Esophagus muscularis mucosa (tissue), 4 donors: ENCODE measurements around the gene CHSY3. TPM values are rescaled to one million over a fixed set of nuclear protein-coding genes. Genes with fewer than 3 reads are reported as not detected.

ENCODE experiments used
- DNase-seq: peaks from one replicate; pipeline ENCODE4 v3.0.0-alpha.2; 2017; ENCODE audit errors: extremely low spot score
- H3K27ac ChIP-seq, 4 donors: fragments of 200-600 bp; sonication (generic); replicated peaks in 1 of 4; 1 replicate in 3 of 4; 2 replicates in 1 of 4; pipeline ENCODE4 v1.5.1; 2016 to 2019; ENCODE audit warnings: mild to moderate bottlenecking in 1 of 4
- H3K27me3 ChIP-seq, 4 donors: fragments of 200-600 bp; sonication (generic); one replicate each; pipeline versions ENCODE4 v1.5.1 to v1.6.0; 2016 to 2019
- H3K36me3 ChIP-seq, 4 donors: fragments of 200-600 bp; sonication (generic); one replicate each; pipeline ENCODE4 v1.5.1; 2016 to 2019
- H3K4me1 ChIP-seq, 4 donors: fragments of 200-600 bp; sonication (generic); one replicate each; pipeline ENCODE4 v1.5.1; 2016 to 2019
- H3K4me3 ChIP-seq, 4 donors: fragments of 200-600 bp; sonication (generic); 1 replicate in 2 of 4; 2 replicates in 2 of 4; pipeline ENCODE4 v1.5.1; 2016 to 2019; ENCODE audit warnings: mild to moderate bottlenecking in 4 of 4, moderate library complexity in 1 of 4
- H3K9me3 ChIP-seq, 4 donors: fragments of 200-600 bp; sonication (generic); 1 replicate in 3 of 4; 2 replicates in 1 of 4; pipeline ENCODE4 v1.5.1; 2016 to 2019
- EP300 ChIP-seq: sonication (generic); formaldehyde crosslinking; IDR thresholded peaks from one replicate; pipeline ENCODE4 v1.6.1; 2017; ENCODE audit warnings: antibody characterized with exemption
- POLR2A ChIP-seq: fragments of 450-650 bp; IDR thresholded peaks from one replicate; pipeline ENCODE4 v1.6.1; 2017; ENCODE audit warnings: antibody characterized with exemption, moderate library complexity, mild to moderate bottlenecking, low read depth
- POLR2AphosphoS5 ChIP-seq, 2 donors: sonication (generic); formaldehyde crosslinking; IDR thresholded peaks; one replicate each; pipeline ENCODE4 v1.6.1; 2017; ENCODE audit warnings: antibody characterized with exemption in 2 of 2
- WGBS: methylation state at CpG from one replicate; pipeline ENCODE4 v1.1.5; 2018; 5-methylcytosine and 5-hydroxymethylcytosine counted together
- intact Hi-C: fragments of 100-400 bp; cut with DNase I; formaldehyde crosslinking; loops from one replicate; pipeline ENCODE4 v1.15.1; 2023
- total RNA-seq, 4 donors: library from RNA; depleted of rRNA; stranded (reverse); fragments of >200 nt; gene quantifications; one replicate each; pipeline versions ENCODE4 v1.1.0 to v1.2.1, GENCODE V29; 2016
- TF ChIP-seq, protein P1 (sequence below), 3 experiments: fragments of 200-600 bp in 2 of 3; fragments of 450-650 bp in 1 of 3; sonication (generic) in 2 of 3; IDR thresholded peaks; one replicate each; pipeline ENCODE4 v1.5.1; 2017 to 2019; ENCODE audit warnings: antibody characterized with exemption in 3 of 3, mild to moderate bottlenecking in 2 of 3, moderate library complexity in 1 of 3

The CHSY3 gene
- total RNA-seq, 4 donors from 2014 or later, result 1.2 to 2.1 (median 1.7) TPM

DNA sequence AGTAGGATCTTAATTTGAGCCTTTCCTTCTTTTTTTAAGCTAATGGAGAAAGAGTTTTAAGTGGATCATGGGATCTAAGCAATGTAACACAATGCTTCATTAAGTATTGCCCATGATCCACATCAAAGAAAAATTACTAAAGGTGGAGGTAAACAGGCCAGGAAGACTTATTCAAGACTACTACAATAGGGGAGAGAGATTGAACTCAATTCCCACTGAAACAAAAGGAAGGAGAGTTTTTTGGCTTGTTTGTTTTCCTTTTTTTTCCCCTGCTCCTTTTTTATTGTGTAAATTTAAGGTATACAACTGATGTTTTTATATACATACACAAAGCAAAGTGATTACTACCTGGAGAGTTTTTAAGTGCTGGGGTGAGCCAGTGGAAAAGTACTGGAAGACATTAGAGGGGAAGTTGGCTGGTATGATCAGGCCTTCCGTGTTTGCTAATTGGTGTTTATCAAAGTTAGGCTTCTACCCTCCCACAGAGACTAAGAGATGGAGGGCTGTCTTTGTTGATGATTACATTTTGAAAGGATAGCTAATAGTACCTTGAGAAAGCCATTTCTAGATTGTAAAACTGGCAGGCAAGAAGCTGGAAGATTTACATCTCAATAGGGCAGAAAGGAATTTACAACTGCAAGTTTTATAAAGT lies 262.7 kb downstream of the CHSY3 start:
- TF ChIP-seq EP300, result no peak
- Histone ChIP-seq H3K36me3 (no peaks in the 10 kb centered on the region), H3K4me1 (no peaks in the 10 kb centered on the region), H3K9me3 (no peaks in the 10 kb centered on the region), H3K27me3 (no peaks in the 10 kb centered on the region), H3K27ac (no peak overlapping the region), H3K4me3 (no peak overlapping the region)
- WGBS, result 73% methylated on average over 1 of the region's 1 CpG
- intact Hi-C loops, result no loop called here
- no peak for DNase-seq

DNA sequence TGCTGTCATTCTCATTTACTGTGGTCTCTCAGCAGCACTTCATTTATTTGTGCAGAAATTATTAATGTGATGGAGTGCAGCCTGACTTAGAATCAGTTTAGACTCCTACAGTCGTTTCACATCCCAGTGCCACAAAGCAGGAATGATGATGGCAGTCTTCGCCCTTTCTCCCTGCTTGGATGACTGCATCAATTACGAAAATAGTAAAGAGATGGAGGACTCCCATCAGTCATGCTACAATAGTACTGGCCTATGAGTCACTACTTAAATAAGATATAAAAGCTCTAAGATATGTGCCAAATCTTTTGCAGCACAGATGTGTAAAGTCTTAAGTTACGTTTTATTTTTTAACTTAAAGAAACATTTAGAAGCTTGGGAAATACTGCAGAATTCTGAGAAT lies 263.9 kb downstream of the CHSY3 start:
- DNase-seq, result no peak
- intact Hi-C loops, result no loop called here
- no peaks in the 10 kb centered on the region for H3K36me3 ChIP-seq

DNA sequence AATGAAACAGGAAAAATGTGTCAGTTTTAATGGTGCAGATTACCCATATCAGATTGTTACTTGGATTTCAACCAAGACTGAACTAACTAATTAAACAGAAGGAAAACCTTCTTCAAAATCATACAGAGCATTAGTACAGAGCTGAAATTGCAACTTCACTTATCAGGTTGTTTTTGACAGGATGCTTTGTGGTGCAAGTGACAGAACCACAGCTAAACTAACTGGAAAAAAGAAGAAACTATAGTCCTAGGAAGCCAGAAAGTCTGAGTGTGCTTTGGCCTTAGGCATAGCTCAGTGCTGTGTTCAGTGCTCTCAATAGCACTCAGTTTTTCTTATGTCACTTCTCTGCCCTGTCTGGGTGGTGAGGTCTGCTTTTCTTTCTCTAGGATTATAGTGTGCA lies 267.4 kb downstream of the CHSY3 start:
- H3K9me3 ChIP-seq, result peaks cover 0 to 4% (median 0%) of the 10 kb centered on the region in 4 donors
- TF ChIP-seq POLR2AphosphoS5 (IDR thresholded peaks at IDR 0.05), result no peak
- TF ChIP-seq EP300, result no peak
- TF ChIP-seq POLR2A, result no peak
- TF ChIP-seq, protein P1, sequence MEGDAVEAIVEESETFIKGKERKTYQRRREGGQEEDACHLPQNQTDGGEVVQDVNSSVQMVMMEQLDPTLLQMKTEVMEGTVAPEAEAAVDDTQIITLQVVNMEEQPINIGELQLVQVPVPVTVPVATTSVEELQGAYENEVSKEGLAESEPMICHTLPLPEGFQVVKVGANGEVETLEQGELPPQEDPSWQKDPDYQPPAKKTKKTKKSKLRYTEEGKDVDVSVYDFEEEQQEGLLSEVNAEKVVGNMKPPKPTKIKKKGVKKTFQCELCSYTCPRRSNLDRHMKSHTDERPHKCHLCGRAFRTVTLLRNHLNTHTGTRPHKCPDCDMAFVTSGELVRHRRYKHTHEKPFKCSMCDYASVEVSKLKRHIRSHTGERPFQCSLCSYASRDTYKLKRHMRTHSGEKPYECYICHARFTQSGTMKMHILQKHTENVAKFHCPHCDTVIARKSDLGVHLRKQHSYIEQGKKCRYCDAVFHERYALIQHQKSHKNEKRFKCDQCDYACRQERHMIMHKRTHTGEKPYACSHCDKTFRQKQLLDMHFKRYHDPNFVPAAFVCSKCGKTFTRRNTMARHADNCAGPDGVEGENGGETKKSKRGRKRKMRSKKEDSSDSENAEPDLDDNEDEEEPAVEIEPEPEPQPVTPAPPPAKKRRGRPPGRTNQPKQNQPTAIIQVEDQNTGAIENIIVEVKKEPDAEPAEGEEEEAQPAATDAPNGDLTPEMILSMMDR (IDR thresholded peaks at IDR 0.05), result no peak
- no peaks in the 10 kb centered on the region for H3K36me3 ChIP-seq
- no peaks in the 10 kb centered on the region for H3K27me3 ChIP-seq
- intact Hi-C loops, result no loop called here
- no peak overlapping the region for H3K27ac ChIP-seq
- no peaks in the 10 kb centered on the region for H3K4me1 ChIP-seq
- no peak for DNase-seq
- no peak overlapping the region for H3K4me3 ChIP-seq

More for the DNA sequence above, 263.9 kb downstream of the CHSY3 start:
- H3K4me3 ChIP-seq, result no peak overlapping the region
- 42% methylated on average over 4 of the region's 4 CpGs for WGBS
- H3K27ac ChIP-seq, result no peak overlapping the region
- no peak for TF ChIP-seq POLR2A
- no peak for TF ChIP-seq EP300
- no peaks in the 10 kb centered on the region for H3K4me1 ChIP-seq
- H3K9me3 ChIP-seq, result no peaks in the 10 kb centered on the region
- H3K27me3 ChIP-seq, result no peaks in the 10 kb centered on the region

DNA sequence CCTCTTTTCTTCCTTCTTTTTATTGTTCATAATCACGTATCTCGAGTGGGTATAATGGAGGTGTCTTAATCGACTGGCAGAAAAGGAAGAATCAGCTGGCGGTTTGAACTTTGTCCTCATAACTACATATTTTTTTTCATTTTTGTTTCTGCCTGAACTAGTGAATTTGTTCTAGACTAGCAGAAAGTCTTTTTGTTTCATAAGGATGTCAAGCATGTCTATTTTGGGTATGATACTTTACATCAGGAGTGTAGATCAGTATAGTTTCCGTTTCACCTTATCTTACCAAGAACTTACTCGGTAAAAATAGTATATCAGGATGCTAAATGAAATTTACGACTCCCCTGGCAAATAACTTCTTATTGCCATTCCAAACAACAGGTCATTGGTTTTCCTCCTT lies 278.9 kb downstream of the CHSY3 start:
- Histone ChIP-seq H3K9me3 (no peaks in the 10 kb centered on the region), H3K27me3 (no peaks in the 10 kb centered on the region), H3K4me3 (no peak overlapping the region), H3K4me1 (no peaks in the 10 kb centered on the region), H3K27ac (no peak overlapping the region), H3K36me3 (no peaks in the 10 kb centered on the region)
- 90% methylated on average over 7 of the region's 7 CpGs for WGBS
- DNase-seq, result no peak
- TF ChIP-seq EP300, result no peak
- TF ChIP-seq POLR2AphosphoS5 (IDR thresholded peaks at IDR 0.05), result no peak
- TF ChIP-seq, protein P1 (IDR thresholded peaks at IDR 0.05), result no peak
- no peak for TF ChIP-seq POLR2A
- intact Hi-C loops, result no loop called here

DNA sequence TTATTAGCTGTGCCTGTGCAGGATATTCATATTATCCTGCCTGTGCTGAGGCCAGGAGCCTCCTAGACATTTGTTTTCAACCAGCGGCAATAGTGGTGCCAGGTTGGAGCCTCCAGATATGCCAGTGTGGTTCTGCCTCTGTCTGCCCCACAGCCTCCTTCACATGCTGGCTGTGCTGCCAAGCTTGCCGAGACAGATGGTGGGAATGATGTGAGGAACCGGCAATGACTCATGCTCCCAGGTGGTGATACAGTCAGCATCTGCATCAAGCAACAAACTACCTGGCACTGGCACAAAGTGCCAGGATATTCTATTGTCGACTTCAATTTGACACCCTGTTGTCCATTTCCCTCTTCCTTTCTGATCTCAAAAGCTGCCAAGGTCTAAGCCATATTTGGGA lies 285.7 kb downstream of the CHSY3 start:
- Histone ChIP-seq H3K27me3 (no peaks in the 10 kb centered on the region), H3K4me3 (no peak overlapping the region), H3K9me3 (no peaks in the 10 kb centered on the region), H3K36me3 (no peaks in the 10 kb centered on the region), H3K27ac (no peak overlapping the region), H3K4me1 (no peaks in the 10 kb centered on the region)
- DNase-seq, result no peak
- intact Hi-C loops, result no loop called here
- WGBS, result 80% methylated on average over 4 of the region's 4 CpGs
- no peak for TF ChIP-seq POLR2A
- no peak for TF ChIP-seq POLR2AphosphoS5 (IDR thresholded peaks at IDR 0.05)
- TF ChIP-seq EP300, result no peak
- TF ChIP-seq, protein P1 (IDR thresholded peaks at IDR 0.05), result no peak

DNA sequence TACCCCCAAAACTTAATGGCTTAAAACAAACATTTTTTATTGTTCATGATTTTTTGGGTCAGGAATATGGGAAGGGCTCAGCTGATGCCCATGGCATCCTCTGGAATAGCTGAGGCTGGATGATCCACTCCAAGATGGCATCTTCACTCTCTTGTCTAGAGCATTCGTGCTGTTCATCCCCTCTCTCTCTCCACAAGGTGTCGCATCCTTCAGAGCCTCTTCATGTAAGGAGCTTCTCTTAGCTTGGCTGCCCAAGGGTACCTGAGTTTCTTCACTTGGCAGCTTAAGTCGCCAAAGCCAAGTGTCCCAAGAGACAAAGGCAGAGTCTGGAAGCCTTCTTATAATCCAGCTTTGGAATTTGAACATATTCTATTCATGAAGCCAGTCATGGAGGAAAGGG lies 294.7 kb downstream of the CHSY3 start:
- Histone ChIP-seq H3K4me1 (no peaks in the 10 kb centered on the region), H3K9me3 (no peaks in the 10 kb centered on the region), H3K36me3 (no peaks in the 10 kb centered on the region), H3K27me3 (no peaks in the 10 kb centered on the region), H3K4me3 (no peak overlapping the region), H3K27ac (no peak overlapping the region)
- TF ChIP-seq, protein P1 (IDR thresholded peaks at IDR 0.05), result no peak
- no peak for TF ChIP-seq POLR2AphosphoS5 (IDR thresholded peaks at IDR 0.05)
- no peak for TF ChIP-seq EP300
- TF ChIP-seq POLR2A, result no peak
- intact Hi-C loops, result no loop called here
- DNase-seq, result no peak
- 70% methylated on average over 3 of the region's 3 CpGs for WGBS
